A549 (cell line): ENCODE measurements around the gene ARL15. TPM values are rescaled to one million over a fixed set of nuclear protein-coding genes. Genes with fewer than 3 reads are reported as not detected.

Source experiments
- ATAC-seq, 2 experiments: fragments of 200-7000 bp in 1 of 2; fragments of >200 bp in 1 of 2; cut with Nextera tagmentation in 1 of 2; cut with Tn5 transposase in 1 of 2; 3 replicates each; pipeline versions ENCODE4 v1.8.0 to v1.9.1; 2018 to 2020; ENCODE audit warnings: mild to moderate bottlenecking in 1 of 2, moderate library complexity in 1 of 2
- CTCF ChIA-PET: fragments of 300-600 bp; sonication (Branson Sonifier 250); formaldehyde crosslinking; extraction: SDS; loops from one replicate; lab custom pipeline; 2021; ENCODE audit warnings: antibody characterized with exemption, inconsistent platforms; lab: Yijun Ruan, JAX
- POLR2A ChIA-PET: fragments of 350-600 bp; formaldehyde crosslinking; extraction: SDS; loops from one replicate; lab custom pipeline; 2021; ENCODE audit warnings: antibody characterized with exemption, inconsistent platforms; lab: Yijun Ruan, JAX
- DNase-seq, 2 experiments: peaks; one replicate each; pipeline versions ENCODE4 v3.0.0 to v3.0.0-alpha.2; 2011 to 2016; ENCODE audit warnings: low read depth in 1 of 2, low spot score in 1 of 2
- FAIRE-seq: peaks from 2 replicates; lab custom pipeline; 2011; peaks lifted over from hg19 to GRCh38; lab: Jason Lieb, UNC
- H3K27ac ChIP-seq, 2 experiments: fragments of >200 bp; sonication (Bioruptor Twin); formaldehyde crosslinking; 3 replicates each; pipeline ENCODE4 v1.5.1; 2016 to 2017
- H3K4me1 ChIP-seq: fragments of >200 bp; sonication (Bioruptor Twin); formaldehyde crosslinking; 3 replicates; pipeline ENCODE4 v1.6.1; 2016
- H3K4me2 ChIP-seq: fragments of >200 bp; sonication (Bioruptor Twin); formaldehyde crosslinking; 3 replicates; pipeline ENCODE4 v1.6.1; 2016
- H3K4me3 ChIP-seq: fragments of >200 bp; sonication (Bioruptor Twin); formaldehyde crosslinking; 3 replicates; pipeline ENCODE4 v1.5.1; 2016
- H3K9me3 ChIP-seq: fragments of >200 bp; sonication (Bioruptor Twin); formaldehyde crosslinking; 3 replicates; pipeline ENCODE4 v1.6.1; 2016
- CBX8 ChIP-seq: fragments of 200-600 bp; sonication (generic); IDR thresholded peaks from 2 replicates; pipeline ENCODE4 v1.6.1; 2016
- CEBPB ChIP-seq, 2 experiments: fragments of >200 bp in 1 of 2; sonication (Bioruptor Twin) in 1 of 2; formaldehyde crosslinking in 1 of 2; IDR thresholded peaks; 2 replicates each; pipeline ENCODE4 v1.6.1; 2012 to 2016
- CHD2 ChIP-seq: fragments of 150-350 bp; IDR thresholded peaks from 2 replicates; pipeline ENCODE4 v1.6.1; 2014; ENCODE audit warnings: low read length; ENCODE audit not compliant: partially characterized antibody
- EHMT2 ChIP-seq: fragments of 200-600 bp; sonication (generic); IDR thresholded peaks from 2 replicates; pipeline ENCODE4 v1.6.1; 2016; ENCODE audit warnings: antibody characterized with exemption, low read depth, mild to moderate bottlenecking, moderate library complexity
- EP300 ChIP-seq, 2 experiments: fragments of >200 bp; sonication (Bioruptor Twin); formaldehyde crosslinking; IDR thresholded peaks; 2 replicates in 1 of 2; 3 replicates in 1 of 2; pipeline ENCODE4 v1.6.1; 2016 to 2017
- ESRRA ChIP-seq: fragments of 150-350 bp; IDR thresholded peaks from 2 replicates; pipeline ENCODE4 v1.6.1; 2014; ENCODE audit warnings: mild to moderate bottlenecking, low read length, borderline replicate concordance
- FOSL2 ChIP-seq, 2 experiments: fragments of 450-650 bp in 1 of 2; fragments of >200 bp in 1 of 2; sonication (Bioruptor Twin) in 1 of 2; formaldehyde crosslinking; IDR thresholded peaks; 2 replicates each; pipeline versions ENCODE4 v1.5.0 to v1.6.1; 2016 to 2020; ENCODE audit warnings: mild to moderate bottlenecking in 1 of 2, moderate library complexity in 1 of 2
- HDAC2 ChIP-seq: fragments of 200-600 bp; sonication (generic); IDR thresholded peaks from 2 replicates; pipeline ENCODE4 v1.6.1; 2016
- HEYL ChIP-seq: fragments of 250-450 bp; sonication (Bioruptor Pico); IDR thresholded peaks from 2 replicates; pipeline ENCODE4 v1.8.0; 2021; ENCODE audit warnings: mild to moderate bottlenecking, moderate library complexity
- HOXB13 ChIP-seq: fragments of 250-450 bp; sonication (Bioruptor Pico); IDR thresholded peaks from 2 replicates; pipeline ENCODE4 v1.5.0; 2020; ENCODE audit warnings: low read depth, mild to moderate bottlenecking, moderate library complexity
- JUN ChIP-seq, 2 experiments: fragments of >200 bp; sonication (Bioruptor Twin); formaldehyde crosslinking; IDR thresholded peaks; 2 replicates in 1 of 2; 3 replicates in 1 of 2; pipeline ENCODE4 v1.6.1; 2016 to 2017
- KDM5A ChIP-seq: fragments of 200-600 bp; sonication (generic); IDR thresholded peaks from 2 replicates; pipeline ENCODE4 v1.6.1; 2016; ENCODE audit warnings: antibody characterized with exemption, mild to moderate bottlenecking
- MAX ChIP-seq: IDR thresholded peaks from 2 replicates; pipeline ENCODE4 v1.6.1; 2012
- NPAS2 ChIP-seq: fragments of 250-450 bp; sonication (Bioruptor Pico); IDR thresholded peaks from 2 replicates; pipeline ENCODE4 v1.8.0; 2022; ENCODE audit warnings: mild to moderate bottlenecking, moderate library complexity, borderline replicate concordance
- NR3C1 ChIP-seq: fragments of >200 bp; sonication (Bioruptor Twin); formaldehyde crosslinking; IDR thresholded peaks from 3 replicates; pipeline ENCODE4 v1.6.1; 2017
- POLR2A ChIP-seq: IDR thresholded peaks from 2 replicates; pipeline ENCODE4 v1.6.1; 2012; ENCODE audit warnings: mild to moderate bottlenecking, low read length
- RAD21 ChIP-seq, 2 experiments: fragments of >200 bp in 1 of 2; sonication (Bioruptor Twin) in 1 of 2; formaldehyde crosslinking in 1 of 2; IDR thresholded peaks in 1 of 2; conservative IDR thresholded peaks in 1 of 2; 2 replicates in 1 of 2; 3 replicates in 1 of 2; pipeline ENCODE4 v1.6.1; 2012 to 2018; ENCODE audit warnings: inconsistent platforms in 1 of 2
- RARB ChIP-seq: fragments of 250-450 bp; sonication (Bioruptor Pico); IDR thresholded peaks from 2 replicates; pipeline ENCODE4 v1.8.0; 2021; ENCODE audit warnings: mild to moderate bottlenecking, moderate library complexity
- REST ChIP-seq: fragments of 200-600 bp; sonication (generic); IDR thresholded peaks from 2 replicates; pipeline ENCODE4 v1.6.1; 2016; ENCODE audit warnings: antibody characterized with exemption, mild to moderate bottlenecking, moderate library complexity
- RFX5 ChIP-seq: fragments of 450-650 bp; IDR thresholded peaks from 2 replicates; pipeline ENCODE4 v1.7.1; 2014; ENCODE audit warnings: antibody characterized with exemption, mild to moderate bottlenecking, moderate library complexity
- RNF2 ChIP-seq: fragments of 200-600 bp; sonication (generic); IDR thresholded peaks from 2 replicates; pipeline ENCODE4 v1.6.1; 2016; ENCODE audit warnings: low read depth, mild to moderate bottlenecking, antibody characterized with exemption, moderate library complexity, borderline replicate concordance
- ZFP36 ChIP-seq: fragments of 450-650 bp; IDR thresholded peaks from 2 replicates; pipeline ENCODE4 v1.6.1; 2014; ENCODE audit warnings: borderline replicate concordance; ENCODE audit not compliant: partially characterized antibody
- ZSCAN20 ChIP-seq: fragments of 250-450 bp; sonication (Bioruptor Pico); IDR thresholded peaks from 2 replicates; pipeline ENCODE4 v1.8.0; 2022; ENCODE audit warnings: mild to moderate bottlenecking, moderate library complexity
- WGBS: methylation state at CpG from one replicate; pipeline ENCODE4 v1.1.6; 2017; ENCODE audit errors: missing lambda C conversion rate; 5-methylcytosine and 5-hydroxymethylcytosine counted together
- polyA plus RNA-seq, 4 experiments: library from polyadenylated mRNA; depleted of rRNA in 3 of 4; stranded (reverse); fragments of >200 nt; fragmentation: RNase III in 1 of 4; extraction: RNeasy Plus Mini Kit Qiagen cat#74134 plus additional on column Dnase treatment in 1 of 4; gene quantifications; 2 replicates in 3 of 4; 3 replicates in 1 of 4; pipeline ENCODE4 v1.2.3, GENCODE V29; 2011 to 2017
- TF ChIP-seq, protein P1 (sequence below): fragments of 450-650 bp; IDR thresholded peaks from 2 replicates; pipeline ENCODE4 v1.6.1; 2014; ENCODE audit warnings: antibody characterized with exemption

Gene ARL15
- polyA plus RNA-seq, 2 of the 4 experiments (the other 2 are of a cell fraction) = 11.8 to 12.1 TPM

GRCh38 chr5:53963958-53964357, 346.4 kb downstream of the ARL15 start:
- Histone ChIP-seq H3K4me2 (no peak overlapping the region), H3K27ac (no peak overlapping the region), H3K9me3 (no peaks in the 10 kb centered on the region), H3K4me1 (no peaks in the 10 kb centered on the region), H3K4me3 (no peak overlapping the region)
- ATAC-seq = no peak
- DNase-seq = peak in 1 of 2 experiments; percentile 10
- TF ChIP-seq RAD21 (conservative IDR thresholded peaks at IDR 0.05 in 1 of 2, IDR thresholded peaks at IDR 0.05 in 1 of 2) = peak; percentile 29 to 30; a peak in 1 of 5 replicates
- TF ChIP-seq RFX5 = no peak
- FAIRE-seq = no peak
- 97% methylated on average over 1 of the region's 1 CpG for WGBS
- ChIA-PET CTCF (interaction anchor here (0.9 to 1.0 kb wide), 3 partner anchors 18 to 279 kb away, joined by 3 read pairs; no protein-coding TSS in a partner anchor), POLR2A (no interaction called here)

- ATAC-seq (no peak), FAIRE-seq (no peak), DNase-seq (no peak)
- TF ChIP-seq NPAS2 (CRISPR knock-in tag) (no peak), POLR2A (no peak), CEBPB (IDR thresholded peaks at IDR 0.05) (no peak), MAX (no peak), FOSL2 (IDR thresholded peaks at IDR 0.05) (no peak), FOSL2 (CRISPR knock-in tag; IDR thresholded peaks at IDR 0.05) (no peak), HDAC2 (no peak), ZFP36 (no peak), ESRRA (no peak), ZSCAN20 (CRISPR knock-in tag) (no peak), EHMT2 (no peak), HEYL (CRISPR knock-in tag) (no peak), RARB (CRISPR knock-in tag) (no peak), JUN (IDR thresholded peaks at IDR 0.05) (no peak)
- TF ChIP-seq, protein P1, sequence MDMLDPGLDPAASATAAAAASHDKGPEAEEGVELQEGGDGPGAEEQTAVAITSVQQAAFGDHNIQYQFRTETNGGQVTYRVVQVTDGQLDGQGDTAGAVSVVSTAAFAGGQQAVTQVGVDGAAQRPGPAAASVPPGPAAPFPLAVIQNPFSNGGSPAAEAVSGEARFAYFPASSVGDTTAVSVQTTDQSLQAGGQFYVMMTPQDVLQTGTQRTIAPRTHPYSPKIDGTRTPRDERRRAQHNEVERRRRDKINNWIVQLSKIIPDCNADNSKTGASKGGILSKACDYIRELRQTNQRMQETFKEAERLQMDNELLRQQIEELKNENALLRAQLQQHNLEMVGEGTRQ = no peak
- CTCF ChIA-PET = interaction anchor here (0.5 kb wide), 1 partner anchor 12 kb away, joined by 3 read pairs; no protein-coding TSS in a partner anchor
- 41% methylated on average over 1 of the region's 1 CpG for WGBS
- Histone ChIP-seq H3K27ac (no peak overlapping the region), H3K4me2 (no peak overlapping the region), H3K4me3 (no peak overlapping the region), H3K9me3 (no peaks in the 10 kb centered on the region), H3K4me1 (no peaks in the 10 kb centered on the region)
- POLR2A ChIA-PET = no interaction called here
Measured at GRCh38 chr5:53962306-53962705, 348.1 kb downstream of the ARL15 start.

- Histone ChIP-seq H3K4me1 (no peaks in the 10 kb centered on the region), H3K4me2 (no peak overlapping the region), H3K27ac (no peak overlapping the region), H3K9me3 (peaks cover 16% of the 10 kb centered on the region; the same call in 2 of the 3 replicates), H3K4me3 (no peak overlapping the region)
- ChIA-PET POLR2A (no interaction called here), CTCF (interaction anchor here (1.0 kb wide), 1 partner anchor 10 kb away, joined by 3 read pairs; no protein-coding TSS in a partner anchor)
- no peak for TF ChIP-seq NR3C1
- no peak for TF ChIP-seq FOSL2 (IDR thresholded peaks at IDR 0.05)
- TF ChIP-seq FOSL2 (CRISPR knock-in tag; IDR thresholded peaks at IDR 0.05) = no peak
- no peak for TF ChIP-seq EHMT2
- TF ChIP-seq CEBPB (IDR thresholded peaks at IDR 0.05) = no peak
- no peak for DNase-seq
- ATAC-seq = no peak
- no peak for FAIRE-seq
Measured at GRCh38 chr5:53956632-53957031, 353.7 kb downstream of the ARL15 start.

DNA sequence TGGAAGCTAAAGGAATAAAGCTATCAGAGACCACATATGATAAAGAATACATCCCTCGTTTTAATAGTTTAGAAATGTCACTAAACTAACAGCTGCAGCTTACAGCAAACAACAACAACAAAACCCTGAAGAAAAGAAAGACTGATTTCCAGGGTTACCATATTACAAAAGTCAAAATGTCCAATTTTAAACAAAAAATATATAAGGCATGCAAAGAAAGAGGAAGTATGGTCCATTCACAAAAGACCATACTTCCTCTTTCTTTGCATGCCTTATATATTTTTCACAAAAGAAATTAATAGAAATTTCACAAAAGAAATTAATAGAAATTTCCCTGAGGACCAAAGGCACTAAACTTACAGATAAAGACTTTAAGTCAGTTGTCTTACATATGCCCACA, 354.2 kb downstream of the ARL15 start:
- Histone ChIP-seq H3K4me3 (no peak overlapping the region), H3K4me2 (no peak overlapping the region), H3K4me1 (no peaks in the 10 kb centered on the region), H3K9me3 (peaks cover 16% of the 10 kb centered on the region; the same call in 2 of the 3 replicates), H3K27ac (no peak overlapping the region)
- ChIA-PET POLR2A (no interaction called here), CTCF (no interaction called here)
- WGBS = 64% methylated on average over 1 of the region's 1 CpG
- ATAC-seq (no peak), FAIRE-seq (no peak), DNase-seq (no peak)
- TF ChIP-seq CEBPB (IDR thresholded peaks at IDR 0.05) (no peak), CHD2 (no peak), RNF2 (no peak), CBX8 (no peak), NPAS2 (CRISPR knock-in tag) (no peak), RAD21 (conservative IDR thresholded peaks at IDR 0.05 in 1 of 2, IDR thresholded peaks at IDR 0.05 in 1 of 2) (no peak), ZFP36 (no peak), KDM5A (no peak), REST (no peak), EP300 (IDR thresholded peaks at IDR 0.05) (no peak), HOXB13 (CRISPR knock-in tag) (no peak), ZSCAN20 (CRISPR knock-in tag) (no peak)
